ENCODE results near the gene TMEM161A.

Gene TMEM161A

GRCh38 chr19:19098084-19098702 is 40.1 kb downstream of the TMEM161A start:
- DNase-seq (ENCODE audit: low read depth in 2 of 2, low spot score in 1 of 2) = no peak

GRCh38 chr19:19096641-19097627 is 41.3 kb downstream of the TMEM161A start:
- no peak for DNase-seq (ENCODE audit: low read depth in 2 of 2, low spot score in 1 of 2)

- DNase-seq (ENCODE audit: low read depth in 2 of 2, low spot score in 1 of 2) = no peak
Observed at GRCh38 chr19:19095691-19096090, 42.6 kb downstream of the TMEM161A start.

GRCh38 chr19:19094513-19094912 is 43.8 kb downstream of the TMEM161A start:
- no peak for DNase-seq (ENCODE audit: low read depth in 2 of 2, low spot score in 1 of 2)

- DNase-seq (ENCODE audit: low read depth in 2 of 2, low spot score in 1 of 2) = no peak
Observed at GRCh38 chr19:19087676-19088075, 50.6 kb downstream of the TMEM161A start.

GRCh38 chr19:19083413-19084178 is 54.7 kb downstream of the TMEM161A start:
- no peak for DNase-seq (ENCODE audit: low read depth in 2 of 2, low spot score in 1 of 2)

- DNase-seq (ENCODE audit: low read depth in 2 of 2, low spot score in 1 of 2) = no peak
Observed at GRCh38 chr19:19081642-19082151, 56.6 kb downstream of the TMEM161A start.

- no peak for DNase-seq (ENCODE audit: low read depth in 2 of 2, low spot score in 1 of 2)
Observed at GRCh38 chr19:19079571-19079970, 58.7 kb downstream of the TMEM161A start.

- DNase-seq (ENCODE audit: low read depth in 2 of 2, low spot score in 1 of 2) = no peak
Observed at GRCh38 chr19:19078801-19079200, 59.5 kb downstream of the TMEM161A start.

- no peak for DNase-seq (ENCODE audit: low read depth in 2 of 2, low spot score in 1 of 2)
Observed at GRCh38 chr19:19077103-19077502, 61.2 kb downstream of the TMEM161A start.

- DNase-seq (ENCODE audit: low read depth in 2 of 2, low spot score in 1 of 2) = no peak
Observed at GRCh38 chr19:19076476-19076875, 61.8 kb downstream of the TMEM161A start.

GRCh38 chr19:19075126-19075525 is 63.2 kb downstream of the TMEM161A start:
- no peak for DNase-seq (ENCODE audit: low read depth in 2 of 2, low spot score in 1 of 2)

- no peak for DNase-seq (ENCODE audit: low read depth in 2 of 2, low spot score in 1 of 2)
Observed at GRCh38 chr19:19074196-19074882, 63.9 kb downstream of the TMEM161A start.

- no peak for DNase-seq (ENCODE audit: low read depth in 2 of 2, low spot score in 1 of 2)
Observed at GRCh38 chr19:19071897-19072296, 66.4 kb downstream of the TMEM161A start.
